TTC549 (cell line): ENCODE results near the gene B3GNT7.
"Not testable (repeated sequence)": the region's sequence is repeated elsewhere in the genome, so short reads cannot be mapped to it uniquely, and the experiment has no call there.

ENCODE experiments used
- FAIRE-seq: peaks from 2 replicates; lab custom pipeline; 2012; peaks lifted over from hg19 to GRCh38; lab: Jason Lieb, UNC

B3GNT7 gene

DNA sequence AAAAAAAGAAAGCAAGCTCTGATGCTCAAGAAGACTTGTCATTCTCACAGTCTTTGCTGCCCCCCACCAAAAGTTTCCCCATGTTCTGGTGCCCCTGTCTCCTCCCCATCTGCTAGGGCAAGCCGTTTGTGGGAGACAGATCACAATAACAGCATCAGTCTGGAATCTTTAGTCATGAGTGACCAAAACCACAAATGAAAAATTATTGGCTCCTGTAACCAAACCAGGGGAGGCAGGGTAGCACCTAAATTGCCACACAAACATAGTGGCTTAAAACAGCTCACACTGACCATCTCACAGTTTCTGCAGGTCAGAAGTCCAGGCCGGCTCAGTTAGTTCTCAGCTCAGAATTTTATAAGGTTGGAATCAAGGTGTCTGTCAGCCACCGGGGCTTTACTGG lies 9.1 kb upstream of the B3GNT7 start:
- no peak for FAIRE-seq

DNA sequence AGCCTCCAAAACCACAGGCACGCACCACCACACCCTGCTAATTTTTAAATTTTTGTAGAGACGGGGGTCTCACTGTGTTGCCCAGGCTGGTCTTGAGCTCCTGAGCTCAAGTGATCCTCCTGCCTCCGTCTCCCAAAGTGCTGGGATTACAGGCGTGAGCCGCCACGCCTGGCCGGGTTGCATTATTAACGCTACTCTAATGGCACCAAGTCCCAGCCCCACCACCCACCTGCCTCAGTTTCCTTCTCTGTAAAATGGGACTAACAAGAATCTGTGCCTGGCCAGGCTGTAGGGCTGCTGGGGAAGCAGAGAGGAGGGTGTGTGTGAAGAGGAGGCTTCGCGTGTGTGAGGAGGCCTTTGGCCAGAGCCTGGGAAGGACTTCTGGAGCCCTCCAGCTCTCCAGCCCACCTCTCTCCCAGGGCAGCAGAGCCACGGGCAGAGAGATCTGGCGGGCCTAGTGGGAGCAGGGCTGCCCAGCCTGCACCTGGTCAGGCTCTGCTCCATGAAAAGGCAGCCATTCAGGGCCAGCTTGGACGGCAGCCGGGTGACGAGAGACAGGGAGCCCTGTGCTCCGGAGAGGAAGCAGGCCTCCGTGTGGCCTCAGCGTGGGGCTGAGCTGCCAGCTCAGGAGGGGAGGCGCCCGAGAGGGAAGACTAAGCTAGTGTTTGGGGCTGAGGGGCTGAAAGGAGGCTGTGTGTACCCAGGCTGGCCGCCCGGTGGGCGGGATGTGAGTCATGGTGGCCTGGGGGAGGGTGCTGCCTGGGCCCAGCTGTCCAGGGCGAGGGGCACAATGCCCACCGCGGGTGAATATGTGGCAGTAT lies 7.4 kb upstream of the B3GNT7 start:
- no peak for FAIRE-seq

DNA sequence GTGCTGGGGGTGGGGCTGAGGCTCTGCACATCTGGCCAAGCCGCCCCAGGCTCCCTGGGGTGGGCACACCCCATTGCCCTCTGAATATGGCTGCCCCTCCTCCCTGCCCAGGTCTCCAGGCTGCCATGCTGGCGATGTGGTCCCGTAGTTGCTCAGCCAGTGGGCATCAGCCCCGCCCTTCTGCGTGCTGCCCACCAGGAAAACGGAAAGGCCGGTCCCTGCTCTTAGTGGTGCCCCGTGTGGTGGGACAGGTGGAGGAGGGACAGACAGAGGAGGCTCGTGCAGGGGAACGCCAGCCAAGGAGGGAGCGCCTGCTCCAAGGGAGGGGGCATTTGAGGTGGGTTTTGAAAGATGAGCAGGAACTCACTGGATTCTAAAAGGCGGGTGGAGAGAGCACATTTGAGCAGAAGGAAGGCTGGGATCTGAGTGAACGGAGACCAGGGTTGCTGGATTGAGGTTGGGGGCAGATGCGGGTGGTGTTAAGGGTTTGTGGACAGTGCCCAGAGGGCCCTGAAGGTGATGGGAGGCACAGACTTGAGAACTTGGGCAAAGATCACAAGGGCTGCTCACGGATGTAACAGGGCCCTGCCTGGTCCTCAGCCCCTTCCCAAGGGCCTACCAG lies 6.7 kb upstream of the B3GNT7 start:
- FAIRE-seq = no peak

DNA sequence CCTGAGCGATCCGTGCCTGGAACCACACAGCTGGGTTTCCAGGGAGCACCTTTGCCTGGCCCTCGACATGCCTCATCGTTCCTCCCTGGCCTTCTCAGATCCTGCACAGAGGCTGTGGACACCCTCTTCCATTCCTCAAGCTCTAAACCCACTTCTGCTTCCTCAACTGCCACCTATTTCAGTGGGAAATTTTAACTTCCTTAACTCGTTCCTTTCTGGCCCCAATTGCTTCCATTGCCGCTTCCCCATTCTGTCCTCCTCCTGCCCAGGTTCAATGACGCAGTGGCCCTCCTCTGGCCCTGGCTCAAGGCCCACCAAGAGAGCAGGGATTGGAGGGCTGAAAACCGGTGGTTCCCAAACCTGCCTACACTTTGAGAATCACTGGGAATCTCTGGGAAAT lies 4.8 kb upstream of the B3GNT7 start:
- no peak for FAIRE-seq

DNA sequence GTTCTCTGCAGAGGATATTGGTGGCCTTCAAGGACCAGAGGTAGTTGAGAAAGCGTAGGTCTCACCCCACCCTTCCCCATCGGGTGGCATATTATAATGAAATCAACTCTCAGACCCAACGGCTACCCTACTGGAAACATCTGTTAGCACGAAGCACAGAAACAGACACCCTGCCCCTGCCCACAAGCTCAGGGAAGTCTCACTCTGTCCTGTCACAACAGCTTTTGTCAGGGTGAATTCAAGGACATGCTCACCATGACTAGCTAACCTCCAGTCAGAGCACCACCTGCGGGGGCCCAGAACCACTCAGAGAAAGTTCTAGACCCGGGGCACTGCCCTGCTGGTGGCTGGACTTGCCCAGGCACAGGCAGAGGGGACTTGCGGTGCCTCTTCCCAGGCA lies 3.5 kb upstream of the B3GNT7 start:
- no peak for FAIRE-seq

DNA sequence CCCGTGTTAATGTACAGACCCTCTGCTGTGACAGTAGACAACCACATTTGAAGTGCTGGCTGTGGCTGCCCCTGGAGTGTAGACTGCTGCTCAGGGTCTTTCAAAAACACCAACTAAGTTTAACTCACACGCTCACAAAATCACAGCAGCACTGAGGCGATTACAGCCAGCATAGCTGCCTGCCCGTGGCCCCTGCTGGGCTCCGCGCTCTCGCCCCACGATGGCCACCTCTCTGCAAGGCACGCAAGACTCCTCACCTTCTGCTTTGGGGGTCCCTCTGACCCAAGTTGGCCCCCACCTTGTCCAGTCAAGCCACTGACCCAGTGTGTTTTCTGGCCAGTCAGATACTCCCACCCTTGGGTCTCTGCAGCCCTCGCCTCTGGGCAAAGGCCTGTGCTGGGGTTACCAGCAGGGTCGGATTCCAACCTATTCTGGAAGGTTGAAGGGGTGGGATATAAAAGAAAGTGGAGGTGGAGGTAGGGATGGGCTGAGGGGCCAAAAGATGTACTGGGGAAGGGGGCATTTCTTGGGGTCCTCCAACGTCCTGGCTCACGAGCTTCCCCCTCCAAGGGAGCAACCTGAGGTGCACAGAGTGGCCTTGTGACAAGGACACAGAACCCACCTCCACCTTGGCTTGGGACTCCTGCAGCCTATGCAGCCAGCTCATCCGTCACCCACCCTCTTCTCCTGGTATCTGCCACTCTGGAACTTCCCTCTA lies 2.9 kb upstream of the B3GNT7 start:
- FAIRE-seq = no peak

DNA sequence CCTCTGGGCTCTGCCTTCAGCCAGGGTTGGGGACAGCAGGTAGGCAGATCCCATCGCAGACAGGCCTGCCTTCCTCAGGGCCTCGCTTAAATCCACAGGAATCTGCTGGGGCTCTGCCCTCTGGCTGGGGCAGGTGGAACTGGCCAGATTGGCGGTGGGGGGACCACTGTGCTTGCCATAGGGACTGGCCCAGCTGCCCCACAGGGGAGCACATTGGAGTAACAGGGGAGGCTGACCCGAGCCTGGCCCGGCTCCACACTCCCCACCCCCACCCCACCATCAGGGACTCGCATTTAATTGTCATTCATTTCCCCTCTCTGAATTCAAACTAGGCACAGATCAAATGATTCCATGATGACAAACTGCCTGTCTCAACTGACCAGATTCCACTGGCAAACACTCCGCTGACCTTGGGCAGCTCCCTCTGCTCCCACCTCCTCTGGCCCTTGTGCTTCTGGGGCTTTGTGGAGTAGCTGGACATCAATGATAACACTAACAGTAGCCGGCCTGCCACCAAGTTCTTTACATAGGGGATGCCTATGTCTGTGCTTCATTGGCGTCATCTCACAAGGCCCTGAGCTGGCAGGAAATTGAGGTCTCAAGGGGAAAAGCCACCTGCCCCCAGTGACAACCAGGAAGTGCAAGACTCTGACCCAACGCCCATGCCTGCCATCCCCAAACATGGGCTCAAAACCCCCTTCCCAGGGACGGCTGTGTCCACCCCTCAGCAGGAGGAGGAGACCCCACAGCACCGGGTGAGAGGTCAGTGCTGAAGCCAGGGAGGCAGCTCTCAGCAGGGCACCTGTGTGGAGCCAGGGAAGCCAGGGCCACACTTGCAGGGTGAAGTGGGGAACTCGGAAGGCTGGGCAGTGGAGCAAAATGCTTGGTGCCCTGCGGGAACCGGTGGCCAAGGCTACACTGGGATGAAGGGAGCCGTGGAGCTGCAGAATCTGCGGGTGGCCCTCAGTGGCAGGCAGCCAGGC lies 2.1 kb upstream of the B3GNT7 start:
- FAIRE-seq = no peak

DNA sequence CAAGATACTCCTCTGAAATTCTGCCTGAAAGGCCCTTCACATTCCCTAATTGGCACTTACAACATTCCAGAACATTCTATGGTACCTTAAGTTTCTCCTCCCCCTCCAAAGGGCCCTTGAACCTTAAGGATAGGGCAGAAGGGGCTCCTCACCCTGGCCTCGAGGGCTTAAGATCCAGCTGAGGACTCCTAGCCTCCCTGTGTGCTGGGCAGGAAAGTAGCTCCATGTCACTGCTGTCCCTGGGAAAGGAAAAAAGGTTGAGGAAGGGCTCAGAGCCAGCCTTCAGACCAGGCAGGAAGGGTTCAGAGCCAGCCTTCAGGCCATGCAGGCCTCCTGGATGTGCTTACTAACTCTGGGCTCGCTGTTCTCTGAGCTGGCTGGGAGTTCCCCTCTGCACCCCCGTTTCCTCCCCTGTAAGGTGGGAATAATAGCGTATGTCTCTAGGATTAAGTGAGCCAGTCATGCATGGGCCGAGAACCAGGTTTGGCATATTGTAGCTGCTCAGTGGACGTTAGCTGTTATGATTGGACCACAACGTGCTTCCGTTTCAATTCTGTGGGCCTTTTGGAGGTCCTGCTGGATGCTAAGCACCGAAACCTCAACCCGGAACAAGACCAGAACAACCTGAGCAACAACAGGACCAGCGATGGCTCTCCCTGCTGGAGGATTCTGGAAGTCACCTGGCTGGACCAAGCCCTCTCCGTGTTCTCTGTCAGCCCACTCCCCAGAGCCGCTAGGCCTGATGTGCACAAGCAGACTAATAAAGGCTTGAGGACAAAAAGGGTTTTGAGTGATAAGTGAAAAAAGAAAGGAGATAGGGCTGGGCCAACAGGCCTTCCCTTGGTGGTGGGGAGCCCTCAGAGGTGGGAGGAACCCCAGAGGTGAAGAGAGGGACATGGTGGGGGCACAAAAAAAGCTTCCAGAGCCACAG lies 1.0 kb upstream of the B3GNT7 start:
- no peak for FAIRE-seq

DNA sequence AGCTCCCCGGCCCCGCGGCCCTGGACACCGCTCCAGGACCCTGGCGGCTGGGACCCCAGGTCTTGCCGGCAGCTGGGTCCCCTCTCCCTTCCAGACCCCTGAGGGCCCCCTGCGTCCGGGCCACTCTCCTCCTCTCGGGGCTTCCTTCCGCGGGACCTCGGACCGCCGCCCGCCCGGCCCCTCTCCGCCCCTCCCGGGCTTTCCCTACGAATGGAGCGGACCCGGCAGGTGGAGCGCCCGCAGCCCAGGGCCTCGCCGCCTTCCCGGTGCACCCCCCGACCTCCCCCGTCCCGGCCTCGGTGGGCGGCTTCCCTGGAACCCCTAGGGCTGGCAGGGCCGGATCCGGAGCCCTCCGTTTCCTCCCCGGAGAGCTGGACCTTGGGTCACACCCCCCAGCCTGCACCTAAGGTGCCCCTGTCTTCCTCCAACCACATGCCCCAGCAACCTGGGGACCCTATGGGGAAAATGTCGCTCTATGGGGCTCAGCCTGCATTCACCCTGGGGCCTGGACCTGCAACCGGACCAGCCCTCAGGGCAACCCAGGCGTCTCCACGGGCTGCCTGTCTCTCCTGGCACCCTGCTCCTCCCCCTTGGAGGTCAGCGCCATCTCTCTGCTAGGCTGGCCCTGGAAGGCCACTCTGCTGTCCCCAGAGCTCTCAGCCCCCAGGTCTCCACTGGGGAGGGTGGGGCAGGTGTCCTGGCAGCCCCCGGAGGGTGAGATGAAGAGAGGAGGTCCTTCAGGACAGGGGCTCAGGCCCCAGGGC lies 730 bp downstream of the B3GNT7 start:
- FAIRE-seq = no peak

DNA sequence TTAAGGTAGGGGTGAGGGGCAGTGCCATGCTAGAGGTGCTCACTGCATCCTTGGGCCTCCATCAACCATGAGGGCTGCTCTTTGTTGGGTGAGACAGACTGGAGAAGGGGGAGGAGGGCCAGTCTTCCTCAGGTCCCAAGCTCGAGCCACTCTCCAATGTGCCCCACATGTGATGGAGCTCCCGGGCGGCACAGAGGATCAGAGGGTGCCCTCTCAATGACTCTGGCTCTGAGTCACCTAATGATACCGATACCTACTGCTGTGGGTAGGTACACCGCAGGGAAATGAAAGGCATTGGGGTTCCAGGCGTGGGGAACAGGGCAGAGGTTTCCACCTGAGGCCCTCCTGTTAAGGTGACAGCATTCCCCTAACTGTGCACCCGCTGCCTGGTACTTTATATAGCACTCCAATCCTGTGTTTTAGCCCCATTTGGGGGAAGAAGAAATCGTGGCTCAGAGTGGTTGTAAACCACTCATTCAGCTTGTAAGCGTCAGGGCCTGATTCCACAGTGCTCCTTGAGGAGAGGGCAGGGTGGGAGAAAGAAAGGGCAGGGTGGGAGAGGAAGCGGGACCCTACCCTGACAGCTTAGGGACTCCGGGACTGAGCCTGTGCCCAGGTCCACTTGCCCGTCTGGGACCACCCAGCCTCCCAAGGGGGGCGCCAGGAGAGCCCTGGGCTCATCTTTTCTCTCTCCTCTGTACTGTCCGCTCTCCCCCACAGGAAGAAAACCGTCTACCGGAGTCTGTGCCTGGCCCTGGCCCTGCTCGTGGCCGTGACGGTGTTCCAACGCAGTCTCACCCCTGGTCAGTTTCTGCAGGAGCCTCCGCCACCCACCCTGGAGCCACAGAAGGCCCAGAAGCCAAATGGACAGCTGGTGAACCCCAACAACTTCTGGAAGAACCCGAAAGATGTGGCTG lies 1.8 kb downstream of the B3GNT7 start:
- FAIRE-seq = no peak

DNA sequence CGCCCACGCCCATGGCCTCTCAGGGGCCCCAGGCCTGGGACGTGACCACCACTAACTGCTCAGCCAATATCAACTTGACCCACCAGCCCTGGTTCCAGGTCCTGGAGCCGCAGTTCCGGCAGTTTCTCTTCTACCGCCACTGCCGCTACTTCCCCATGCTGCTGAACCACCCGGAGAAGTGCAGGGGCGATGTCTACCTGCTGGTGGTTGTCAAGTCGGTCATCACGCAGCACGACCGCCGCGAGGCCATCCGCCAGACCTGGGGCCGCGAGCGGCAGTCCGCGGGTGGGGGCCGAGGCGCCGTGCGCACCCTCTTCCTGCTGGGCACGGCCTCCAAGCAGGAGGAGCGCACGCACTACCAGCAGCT lies 2.4 kb downstream of the B3GNT7 start:
- no peak for FAIRE-seq

DNA sequence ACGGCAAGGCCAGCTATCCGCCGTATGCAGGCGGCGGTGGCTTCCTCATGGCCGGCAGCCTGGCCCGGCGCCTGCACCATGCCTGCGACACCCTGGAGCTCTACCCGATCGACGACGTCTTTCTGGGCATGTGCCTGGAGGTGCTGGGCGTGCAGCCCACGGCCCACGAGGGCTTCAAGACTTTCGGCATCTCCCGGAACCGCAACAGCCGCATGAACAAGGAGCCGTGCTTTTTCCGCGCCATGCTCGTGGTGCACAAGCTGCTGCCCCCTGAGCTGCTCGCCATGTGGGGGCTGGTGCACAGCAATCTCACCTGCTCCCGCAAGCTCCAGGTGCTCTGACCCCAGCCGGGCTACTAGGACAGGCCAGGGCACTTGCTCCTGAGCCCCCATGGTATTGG lies 3.1 kb downstream of the B3GNT7 start:
- FAIRE-seq = no peak

DNA sequence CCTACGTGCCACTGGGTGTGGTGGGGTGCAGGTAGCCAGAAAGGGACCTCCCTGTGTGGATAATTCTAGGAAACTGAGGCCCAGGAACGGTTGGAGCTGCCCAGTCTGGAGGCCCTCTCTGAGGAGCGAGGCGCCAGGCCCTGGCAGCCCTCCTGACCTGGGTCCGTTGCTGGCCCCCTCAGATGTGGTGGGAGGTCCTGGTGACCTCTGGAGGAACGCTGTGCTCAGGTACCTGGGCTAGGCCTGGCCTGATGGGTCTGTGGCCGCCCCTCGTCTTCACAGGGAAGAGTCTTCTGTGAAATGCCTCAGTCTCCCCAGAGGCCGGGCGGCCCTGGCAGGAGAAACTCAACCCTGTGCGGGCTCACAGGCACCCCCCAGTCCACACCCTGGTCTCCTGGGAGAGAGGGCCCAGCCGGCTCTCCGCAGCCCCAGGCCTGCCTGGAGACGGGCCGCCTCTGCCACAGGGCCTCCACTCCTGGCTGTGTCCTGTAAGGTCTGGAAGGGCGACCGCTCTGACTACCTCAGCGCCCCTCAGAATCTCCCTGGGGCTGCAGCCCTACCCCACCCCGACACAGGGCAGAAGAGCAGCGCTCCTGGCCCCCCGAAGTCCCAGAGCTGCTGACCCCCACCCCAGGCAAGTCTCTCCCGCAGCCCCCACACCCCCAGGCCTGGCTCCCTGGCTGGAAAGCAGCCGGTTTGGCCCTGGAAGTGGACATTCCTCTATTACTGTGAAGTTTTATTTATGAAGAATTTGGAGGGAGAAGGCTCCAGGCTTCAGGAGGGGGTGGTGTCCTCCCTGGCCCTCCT lies 3.7 kb downstream of the B3GNT7 start:
- no peak for FAIRE-seq

DNA sequence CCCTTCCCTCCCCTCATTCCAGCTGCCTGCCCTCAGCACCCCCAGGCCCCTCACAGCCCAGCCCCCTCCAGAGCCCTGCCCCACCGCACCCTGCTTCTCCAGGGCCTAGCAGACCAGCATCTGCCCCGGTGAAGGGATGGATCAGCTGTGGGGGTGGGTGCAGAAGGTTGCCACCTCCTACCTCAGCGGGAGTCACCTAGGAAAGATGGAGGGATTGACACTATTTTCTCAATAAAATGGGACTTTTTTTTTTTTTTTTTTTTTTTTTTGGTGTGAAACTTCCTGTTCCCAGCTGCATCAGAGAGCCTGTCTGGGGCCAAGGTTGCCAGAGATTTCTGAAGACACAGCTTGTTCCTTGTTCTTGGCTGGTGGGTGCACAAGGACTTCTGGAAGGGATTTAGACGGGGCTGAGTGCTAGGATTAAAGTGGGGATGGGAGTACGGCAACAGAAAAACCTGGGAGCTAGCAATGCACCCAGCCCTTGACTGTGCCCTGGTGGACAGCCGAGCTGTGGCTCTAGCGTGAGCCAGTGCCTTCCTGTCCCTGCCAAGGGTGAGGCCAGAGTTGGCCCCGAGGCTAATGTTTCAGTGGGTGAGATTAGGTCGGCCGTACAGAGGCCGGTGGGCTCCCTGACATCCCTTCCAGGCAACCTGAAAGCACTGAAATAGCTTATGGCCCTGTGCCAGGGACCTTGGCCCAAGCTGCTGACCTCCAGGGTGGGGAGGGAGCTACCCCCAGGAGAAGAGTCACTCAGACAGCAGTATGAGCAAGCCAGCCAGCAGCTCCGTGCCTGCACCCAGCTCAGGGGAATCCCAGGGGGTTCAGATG lies 4.6 kb downstream of the B3GNT7 start:
- FAIRE-seq = no peak

DNA sequence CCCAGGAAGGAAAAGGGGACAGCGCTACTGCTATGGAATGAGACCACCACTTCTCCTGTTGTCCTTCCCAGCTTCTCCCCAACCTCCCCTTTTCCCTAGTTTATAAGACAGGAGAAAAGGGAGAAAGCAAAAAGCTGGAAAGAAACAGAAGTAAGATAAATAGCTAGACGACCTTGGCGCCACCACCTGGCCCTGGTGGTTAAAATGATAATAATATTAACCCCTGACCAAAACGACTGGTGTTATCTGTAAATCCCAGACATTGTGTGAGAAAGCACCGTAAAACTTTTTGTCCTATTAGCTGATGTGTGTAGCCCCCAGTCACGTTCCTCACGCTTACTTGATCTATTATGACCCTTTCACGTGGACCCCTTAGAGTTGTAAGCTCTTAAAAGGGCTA lies 5.2 kb downstream of the B3GNT7 start:
- FAIRE-seq = not testable (repeated sequence)

DNA sequence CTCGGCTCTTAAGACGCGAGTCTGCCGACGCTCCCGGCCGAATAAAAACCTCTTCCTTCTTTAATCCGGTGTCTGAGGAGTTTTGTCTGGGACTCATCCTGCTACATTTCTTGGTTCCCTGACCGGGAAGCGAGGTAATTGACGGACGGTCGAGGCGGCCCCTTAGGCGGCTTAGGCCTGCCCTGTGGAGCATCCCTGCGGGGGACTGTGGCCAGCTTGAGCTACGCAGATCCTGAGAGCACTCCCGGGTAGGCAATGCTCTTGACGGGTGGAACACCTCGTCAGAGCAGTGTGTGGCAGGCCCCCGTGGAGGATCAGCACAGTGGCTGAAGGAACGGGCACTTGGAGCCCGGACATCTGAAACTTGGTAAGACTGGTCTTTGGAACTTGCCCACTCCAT lies 5.6 kb downstream of the B3GNT7 start:
- FAIRE-seq = not testable (repeated sequence)

DNA sequence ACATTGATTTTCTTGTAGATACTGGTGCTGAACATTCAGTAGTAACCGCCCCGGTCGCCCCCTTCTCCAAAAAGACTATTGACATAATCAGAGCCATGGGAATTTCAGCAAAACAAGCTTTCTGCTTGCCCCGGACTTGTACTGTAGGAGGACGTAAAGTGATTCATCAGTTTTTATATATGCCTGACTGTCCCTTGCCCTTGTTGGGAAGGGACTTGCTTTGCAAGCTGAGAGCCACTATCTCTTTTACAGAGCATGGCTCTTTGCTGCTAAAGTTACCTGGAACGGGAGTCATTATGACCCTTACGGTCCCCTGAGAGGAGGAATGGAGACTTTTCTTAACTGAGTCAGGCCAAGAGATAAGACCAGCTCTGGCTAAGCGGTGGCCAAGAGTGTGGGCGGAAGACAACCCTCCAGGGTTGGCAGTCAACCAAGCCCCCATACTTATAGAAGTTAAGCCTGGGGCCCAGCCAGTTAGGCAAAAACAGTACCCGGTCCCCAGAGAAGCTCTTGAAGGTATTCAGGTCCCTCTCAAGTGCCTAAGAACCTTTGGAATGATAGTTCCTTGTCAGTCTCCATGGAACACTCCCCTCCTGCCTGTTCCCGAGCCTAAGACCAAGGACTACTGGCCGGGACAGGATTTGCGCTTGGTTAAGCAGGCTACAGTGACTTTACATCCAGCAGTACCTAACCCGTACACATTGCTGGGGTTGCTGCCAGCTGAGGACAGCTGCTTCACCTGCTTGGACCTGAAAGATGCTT lies 8.1 kb downstream of the B3GNT7 start:
- FAIRE-seq = not testable (repeated sequence)
